Neural progenitor cell (in vitro differentiated cells): ENCODE results near the gene CRNKL1. TPM values are rescaled to one million over a fixed set of nuclear protein-coding genes. Genes with fewer than 3 reads are reported as not detected.

Experiments
- DNase-seq: peaks from one replicate; pipeline ENCODE4 v3.0.0-alpha.2; 2016; ENCODE audit warnings: low spot score
- H2AFZ ChIP-seq: fragments of 200-600 bp; sonication (generic); replicated peaks from 2 replicates; pipeline ENCODE4 v1.6.1; 2016; ENCODE audit warnings: antibody characterized with exemption
- H3F3A ChIP-seq: fragments of 200-600 bp; sonication (generic); 2 replicates; pipeline ENCODE4 v1.6.1; 2016; ENCODE audit warnings: antibody characterized with exemption, low read depth
- H3K27ac ChIP-seq: fragments of 200-600 bp; sonication (generic); 2 replicates; pipeline ENCODE4 v1.5.1; 2016; ENCODE audit warnings: mild to moderate bottlenecking
- H3K27me3 ChIP-seq: fragments of 200-600 bp; sonication (generic); 2 replicates; pipeline ENCODE4 v1.6.1; 2016; ENCODE audit warnings: mild to moderate bottlenecking, moderate library complexity
- H3K36me3 ChIP-seq: fragments of 200-600 bp; sonication (generic); 2 replicates; pipeline ENCODE4 v1.5.1; 2016
- H3K4me1 ChIP-seq: fragments of 200-600 bp; sonication (generic); 2 replicates; pipeline ENCODE4 v1.6.1; 2016; ENCODE audit warnings: mixed run types
- H3K4me2 ChIP-seq: fragments of 200-600 bp; sonication (generic); 2 replicates; pipeline ENCODE4 v1.6.1; 2016
- H3K4me3 ChIP-seq: fragments of 200-600 bp; sonication (generic); 2 replicates; pipeline ENCODE4 v1.5.1; 2016
- H3K79me2 ChIP-seq: fragments of 200-600 bp; sonication (generic); 2 replicates; pipeline ENCODE4 v1.6.1; 2016; ENCODE audit warnings: low read depth
- H3K9ac ChIP-seq: fragments of 200-600 bp; sonication (generic); 2 replicates; pipeline ENCODE4 v1.6.1; 2016
- H3K9me3 ChIP-seq: fragments of 200-600 bp; sonication (generic); 2 replicates; pipeline ENCODE4 v1.5.1; 2016; ENCODE audit warnings: low read depth
- H4K20me1 ChIP-seq: fragments of 200-600 bp; sonication (generic); 2 replicates; pipeline ENCODE4 v1.6.1; 2016; ENCODE audit warnings: low read depth
- H3K27ac Mint-ChIP-seq: 3 replicates; pipeline ENCODE4 v1.8.0; 2021; ENCODE audit warnings: mixed read lengths
- H3K27me3 Mint-ChIP-seq: 2 replicates; pipeline ENCODE4 v1.8.0; 2022; ENCODE audit warnings: low read depth, mild to moderate bottlenecking, inconsistent platforms, moderate library complexity, mixed read lengths; ENCODE audit not compliant: insufficient read depth
- H3K36me3 Mint-ChIP-seq: 3 replicates; pipeline ENCODE4 v1.8.0; 2021; ENCODE audit warnings: mixed read lengths
- H3K4me1 Mint-ChIP-seq: 3 replicates; pipeline ENCODE4 v1.8.0; 2021; ENCODE audit warnings: mixed read lengths
- H3K4me3 Mint-ChIP-seq: 3 replicates; pipeline ENCODE4 v1.8.0; 2021; ENCODE audit warnings: mild to moderate bottlenecking, moderate library complexity, mixed read lengths
- H3K9me3 Mint-ChIP-seq: 3 replicates; pipeline ENCODE4 v1.8.0; 2020; ENCODE audit warnings: mixed read lengths
- EZH2 ChIP-seq: fragments of 200-600 bp; sonication (generic); IDR thresholded peaks from 2 replicates; pipeline ENCODE4 v1.6.1; 2017; ENCODE audit warnings: antibody characterized with exemption, mild to moderate bottlenecking, moderate library complexity
- EZH2phosphoT487 ChIP-seq: fragments of 200-600 bp; sonication (generic); IDR thresholded peaks from 2 replicates; pipeline ENCODE4 v1.6.1; 2017; ENCODE audit warnings: antibody characterized with exemption
- total RNA-seq: library from RNA; depleted of rRNA; stranded (reverse); fragments of >200 nt; gene quantifications from 2 replicates; pipeline ENCODE4 v1.2.3, GENCODE V29; 2015; ENCODE audit warnings: low replicate concordance
- TF ChIP-seq, protein P1 (sequence below): fragments of 200-600 bp; sonication (generic); IDR thresholded peaks from 2 replicates; pipeline ENCODE4 v1.5.1; 2017; ENCODE audit warnings: antibody characterized with exemption, mild to moderate bottlenecking

Gene CRNKL1
- total RNA-seq, 1 donor from 2014 or later, result 45.0 TPM

DNA sequence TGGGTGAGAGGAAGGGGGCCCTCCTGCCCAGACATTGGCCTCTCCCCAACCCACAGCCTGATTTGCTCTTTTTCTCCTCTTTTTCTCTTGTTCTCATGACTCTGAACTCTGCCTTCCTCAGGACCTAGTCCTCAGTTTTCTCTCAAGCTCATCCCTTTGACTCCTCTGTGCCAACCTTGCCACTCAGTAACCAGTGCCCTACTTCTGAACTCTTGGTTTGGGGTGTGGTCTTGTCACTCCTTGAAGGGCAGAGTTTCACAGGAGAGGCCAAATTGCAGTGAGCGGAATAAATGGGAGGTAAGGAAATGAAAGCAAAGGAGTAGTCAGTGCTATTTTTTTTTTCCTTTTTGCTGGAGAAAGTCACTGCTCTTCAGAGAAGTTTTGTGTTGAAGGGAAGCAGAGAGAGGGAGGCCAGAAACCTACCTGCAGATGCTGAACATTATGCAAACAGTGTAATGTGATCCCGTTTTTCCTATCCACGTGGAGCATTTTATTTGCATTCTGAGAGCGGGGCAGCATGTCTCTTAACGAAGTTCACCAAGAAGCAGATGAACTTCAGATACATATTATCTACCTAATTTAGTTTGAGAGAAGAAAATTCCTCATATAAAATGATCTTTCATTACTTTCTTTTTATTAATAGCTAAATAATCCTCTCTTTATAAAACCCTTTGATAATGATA, 27.0 kb upstream of the CRNKL1 start:
- peaks cover 2% of the 10 kb centered on the region for H3K36me3 Mint-ChIP-seq
- no peak overlapping the region for H3K4me2 ChIP-seq

DNA sequence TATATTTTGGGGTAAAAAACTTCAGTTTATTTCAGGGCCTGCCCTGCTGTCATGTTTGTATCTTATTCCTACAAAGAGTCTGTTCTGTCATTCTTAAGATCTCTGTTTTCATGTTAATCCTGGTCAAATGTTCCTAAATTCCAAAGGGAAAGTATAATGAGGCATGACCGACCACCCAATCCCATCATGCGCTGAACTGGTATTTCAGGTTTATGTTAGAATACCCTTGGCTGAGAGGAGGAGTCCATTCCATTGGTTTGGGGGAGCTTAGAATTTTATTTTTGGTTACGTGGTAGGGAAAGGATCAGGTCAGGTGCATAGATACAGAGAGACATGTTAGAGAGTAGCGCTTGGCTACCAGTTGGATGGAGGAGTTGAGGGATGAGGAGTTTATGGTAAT, 25.8 kb upstream of the CRNKL1 start:
- no peak overlapping the region for H3K27ac Mint-ChIP-seq
- H3K4me3 ChIP-seq, result no peak overlapping the region
- H3K9ac ChIP-seq, result no peak overlapping the region
- H4K20me1 ChIP-seq, result no peaks in the 10 kb centered on the region
- H3K79me2 ChIP-seq, result no peaks in the 10 kb centered on the region
- H3K4me1 Mint-ChIP-seq, result no peaks in the 10 kb centered on the region
- no peaks in the 10 kb centered on the region for H3K9me3 ChIP-seq
- no peaks in the 10 kb centered on the region for H3K36me3 ChIP-seq
- no peak for DNase-seq
- no peak overlapping the region for H2AFZ ChIP-seq
- no peak overlapping the region for H3K4me3 Mint-ChIP-seq
- no peaks in the 10 kb centered on the region for H3F3A ChIP-seq
- TF ChIP-seq EZH2, result no peak
- TF ChIP-seq, protein P1, sequence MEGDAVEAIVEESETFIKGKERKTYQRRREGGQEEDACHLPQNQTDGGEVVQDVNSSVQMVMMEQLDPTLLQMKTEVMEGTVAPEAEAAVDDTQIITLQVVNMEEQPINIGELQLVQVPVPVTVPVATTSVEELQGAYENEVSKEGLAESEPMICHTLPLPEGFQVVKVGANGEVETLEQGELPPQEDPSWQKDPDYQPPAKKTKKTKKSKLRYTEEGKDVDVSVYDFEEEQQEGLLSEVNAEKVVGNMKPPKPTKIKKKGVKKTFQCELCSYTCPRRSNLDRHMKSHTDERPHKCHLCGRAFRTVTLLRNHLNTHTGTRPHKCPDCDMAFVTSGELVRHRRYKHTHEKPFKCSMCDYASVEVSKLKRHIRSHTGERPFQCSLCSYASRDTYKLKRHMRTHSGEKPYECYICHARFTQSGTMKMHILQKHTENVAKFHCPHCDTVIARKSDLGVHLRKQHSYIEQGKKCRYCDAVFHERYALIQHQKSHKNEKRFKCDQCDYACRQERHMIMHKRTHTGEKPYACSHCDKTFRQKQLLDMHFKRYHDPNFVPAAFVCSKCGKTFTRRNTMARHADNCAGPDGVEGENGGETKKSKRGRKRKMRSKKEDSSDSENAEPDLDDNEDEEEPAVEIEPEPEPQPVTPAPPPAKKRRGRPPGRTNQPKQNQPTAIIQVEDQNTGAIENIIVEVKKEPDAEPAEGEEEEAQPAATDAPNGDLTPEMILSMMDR, result no peak
- TF ChIP-seq EZH2phosphoT487, result no peak
- H3K27me3 ChIP-seq, result peaks cover 10% of the 10 kb centered on the region
- peaks cover 2% of the 10 kb centered on the region for H3K36me3 Mint-ChIP-seq
- H3K4me1 ChIP-seq, result no peaks in the 10 kb centered on the region
- no peaks in the 10 kb centered on the region for H3K9me3 Mint-ChIP-seq
- no peak overlapping the region for H3K27ac ChIP-seq
- no peak overlapping the region for H3K4me2 ChIP-seq
- peaks cover 2% of the 10 kb centered on the region for H3K27me3 Mint-ChIP-seq

More for the DNA sequence above, 27.0 kb upstream of the CRNKL1 start:
- Mint-ChIP-seq H3K9me3 (no peaks in the 10 kb centered on the region), H3K27ac (no peak overlapping the region), H3K4me3 (no peak overlapping the region), H3K27me3 (no peaks in the 10 kb centered on the region), H3K4me1 (peaks cover 2% of the 10 kb centered on the region)
- TF ChIP-seq, protein P1, result no peak
- TF ChIP-seq EZH2 (no peak), EZH2phosphoT487 (no peak)
- Histone ChIP-seq H3K36me3 (no peaks in the 10 kb centered on the region), H3K4me1 (no peaks in the 10 kb centered on the region), H3K4me3 (no peak overlapping the region), H3K9me3 (no peaks in the 10 kb centered on the region), H3K79me2 (no peaks in the 10 kb centered on the region), H2AFZ (no peak overlapping the region), H4K20me1 (no peaks in the 10 kb centered on the region), H3K27me3 (peaks cover 10% of the 10 kb centered on the region), H3K27ac (no peak overlapping the region), H3F3A (no peaks in the 10 kb centered on the region), H3K9ac (no peak overlapping the region)
- DNase-seq, result no peak

DNA sequence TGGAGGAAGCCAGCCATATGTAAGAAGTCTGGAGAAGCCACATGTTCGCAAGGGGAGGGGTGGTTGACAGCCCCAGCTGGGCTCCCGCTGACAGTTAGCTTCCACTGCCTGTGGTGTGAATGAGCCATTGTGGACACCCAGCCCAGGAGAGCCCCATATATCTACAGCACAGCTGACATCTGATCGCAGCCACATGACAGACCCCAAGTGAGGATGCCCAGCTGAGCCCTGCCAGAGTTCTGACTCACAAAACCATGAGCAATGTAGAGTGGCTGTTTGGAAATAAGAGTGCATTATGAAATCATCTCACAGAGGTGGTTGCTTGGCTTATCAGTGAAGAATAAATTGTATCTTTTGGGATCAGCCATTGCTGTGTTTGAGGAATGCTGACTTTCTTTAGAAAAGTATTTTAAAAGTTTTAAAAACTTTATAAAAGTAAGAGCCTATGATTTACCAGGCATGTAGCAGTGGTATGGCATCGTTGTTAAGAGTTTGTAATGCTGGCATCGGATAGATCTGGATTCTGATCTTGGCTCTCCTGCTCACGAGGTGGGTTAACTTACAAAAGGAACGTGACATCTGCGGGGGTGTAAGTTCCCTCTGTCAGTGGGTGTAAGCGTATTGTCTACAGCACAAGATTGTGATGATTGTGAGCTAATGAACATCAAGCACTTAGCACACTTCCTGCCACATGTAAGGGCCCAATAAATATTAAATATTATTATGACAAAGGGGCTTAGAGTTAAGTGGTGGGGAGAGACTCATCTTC, 24.2 kb upstream of the CRNKL1 start:
- Mint-ChIP-seq H3K36me3 (peaks cover 2% of the 10 kb centered on the region), H3K9me3 (no peaks in the 10 kb centered on the region), H3K4me3 (no peak overlapping the region), H3K4me1 (no peaks in the 10 kb centered on the region), H3K27me3 (peaks cover 2% of the 10 kb centered on the region), H3K27ac (no peak overlapping the region)
- no peaks in the 10 kb centered on the region for H3K79me2 ChIP-seq
- H3K4me3 ChIP-seq, result no peak overlapping the region
- H3K4me2 ChIP-seq, result no peak overlapping the region
- no peaks in the 10 kb centered on the region for H3K9me3 ChIP-seq
- no peaks in the 10 kb centered on the region for H3K4me1 ChIP-seq
- no peak overlapping the region for H3K9ac ChIP-seq
- no peaks in the 10 kb centered on the region for H3K36me3 ChIP-seq
- H2AFZ ChIP-seq, result no peak overlapping the region
- no peaks in the 10 kb centered on the region for H3F3A ChIP-seq
- H3K27me3 ChIP-seq, result peaks cover 7% of the 10 kb centered on the region
- H4K20me1 ChIP-seq, result no peaks in the 10 kb centered on the region
- TF ChIP-seq EZH2, result no peak
- TF ChIP-seq, protein P1, result no peak
- TF ChIP-seq EZH2phosphoT487, result no peak
- H3K27ac ChIP-seq, result no peak overlapping the region
- no peak for DNase-seq
